ENCODE data around the gene SLC25A30. TPM values are rescaled to one million over a fixed set of nuclear protein-coding genes. Genes with fewer than 3 reads are reported as not detected.

SLC25A30 gene
- total and polyA plus RNA-seq, 2 donors (not counting 1 experiment from before 2014, with no cell fraction given): 11.2 to 16.9 TPM

DNA sequence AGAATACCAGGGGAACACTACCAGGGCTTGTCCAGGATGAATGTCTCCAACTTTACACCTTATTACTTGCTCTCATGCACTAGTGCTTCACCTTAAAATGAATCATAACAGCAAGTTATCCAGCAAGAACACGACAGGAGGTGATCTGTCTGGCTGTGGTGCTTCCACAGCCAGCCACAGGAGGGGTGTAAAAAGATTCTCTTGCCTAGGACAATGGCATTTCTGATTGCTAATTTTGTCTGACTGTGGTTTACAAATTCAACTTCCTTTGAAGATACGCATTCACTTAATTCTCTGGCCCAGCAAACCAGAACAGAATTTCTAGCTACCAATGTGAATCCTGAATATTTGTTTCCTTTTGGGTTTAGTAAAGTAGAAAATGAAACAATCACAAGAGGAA is 23.5 kb upstream of the SLC25A30 start:
- Histone ChIP-seq H3K79me2 (ENCODE audit: control insufficient read depth, insufficient read depth, low read length) (no peaks in the 10 kb centered on the region), H3K4me2 (replicated peaks; ENCODE audit: low read depth, low read length, poor library complexity, severe bottlenecking) (no peak overlapping the region), H3K27me3 (replicated peaks in 1 of 4; ENCODE audit: control extremely low read depth in 1 of 4, control insufficient read depth in 3 of 4, insufficient read depth in 4 of 4, low read length in 3 of 4) (peaks cover 0 to 6% (median 2%) of the 10 kb centered on the region in 4 experiments), H3K4me1 (ENCODE audit: control insufficient read depth in 2 of 2, insufficient read depth in 2 of 2, low read length in 2 of 2) (peaks cover 4% of the 10 kb centered on the region in 2 donors), H4K20me1 (ENCODE audit: control insufficient read depth, insufficient read depth, low read length, poor library complexity, severe bottlenecking) (no peaks in the 10 kb centered on the region), H2AFZ (ENCODE audit: insufficient read depth, low read depth, low read length, poor library complexity, severe bottlenecking) (peak overlapping the region; percentile 55), H3K9me3 (ENCODE audit: control extremely low read depth in 1 of 3, control insufficient read depth in 2 of 3, insufficient read depth in 1 of 3, low read length in 2 of 3) (peaks cover 0 to 2% (median 0%) of the 10 kb centered on the region in 3 donors), H3K36me3 (replicated peaks in 1 of 2; ENCODE audit: control extremely low read depth in 1 of 2, control insufficient read depth in 1 of 2, extremely low read depth in 1 of 2, insufficient read depth in 2 of 2, low read length in 1 of 2) (no peaks in the 10 kb centered on the region), H3K4me3 (ENCODE audit: control extremely low read depth in 1 of 5, extremely low read depth in 1 of 5, insufficient read depth in 1 of 5, low read depth in 2 of 5, low read length in 4 of 5) (no peak overlapping the region), H3K9ac (ENCODE audit: low read length) (no peak overlapping the region), H3K27ac (ENCODE audit: low read length in 2 of 2) (no peak overlapping the region)
- DNase-seq (peak; percentile 8), ATAC-seq (ENCODE audit: low read depth) (no peak)
- no peaks in the 10 kb centered on the region for H3K9me3 Mint-ChIP-seq (ENCODE audit: insufficient read depth)
- no CpG with 5 or more reads among the region's 2 CpGs for WGBS (ENCODE audit: insufficient coverage)
- ChIA-PET POLR2A (no interaction called here), CTCF (no interaction called here)
- H3K27me3 Mint-ChIP-seq: peaks cover 12% of the 10 kb centered on the region
- H3K4me3 Mint-ChIP-seq: no peak overlapping the region
- H3K4me1 Mint-ChIP-seq: peaks cover 7% of the 10 kb centered on the region
- TF ChIP-seq EZH2 (IDR thresholded peaks at IDR 0.05; ENCODE audit: borderline replicate concordance, insufficient read depth, low read depth, low read length, poor library complexity, severe bottlenecking) (no peak), CTCF (IDR thresholded peaks at IDR 0.05) (no peak)
- intact Hi-C loops (cut with micrococcal nuclease): no loop called here
- H3K27ac Mint-ChIP-seq: no peak overlapping the region

GRCh38 chr13:45439781-45440462 is 21.7 kb upstream of the SLC25A30 start:
- no peak overlapping the region for H3K27ac ChIP-seq (ENCODE audit: low read length in 2 of 2)
- intact Hi-C loops (cut with micrococcal nuclease): no loop called here
- ChIA-PET POLR2A (no interaction called here), CTCF (no interaction called here)
- Mint-ChIP-seq H3K4me3 (no peak overlapping the region), H3K27ac (no peak overlapping the region), H3K4me1 (peaks cover 7% of the 10 kb centered on the region), H3K27me3 (peaks cover 7% of the 10 kb centered on the region), H3K9me3 (ENCODE audit: insufficient read depth) (no peaks in the 10 kb centered on the region)
- H3K4me3 ChIP-seq (ENCODE audit: control extremely low read depth in 1 of 5, extremely low read depth in 1 of 5, insufficient read depth in 1 of 5, low read depth in 2 of 5, low read length in 4 of 5): no peak overlapping the region
- H3K9ac ChIP-seq (ENCODE audit: low read length): no peak overlapping the region
- peak overlapping the region; percentile 6 for H2AFZ ChIP-seq (ENCODE audit: insufficient read depth, low read depth, low read length, poor library complexity, severe bottlenecking)
- no peaks in the 10 kb centered on the region for H3K27me3 ChIP-seq (replicated peaks in 1 of 4; ENCODE audit: control extremely low read depth in 1 of 4, control insufficient read depth in 3 of 4, insufficient read depth in 4 of 4, low read length in 3 of 4)
- TF ChIP-seq EZH2 (IDR thresholded peaks at IDR 0.05; ENCODE audit: borderline replicate concordance, insufficient read depth, low read depth, low read length, poor library complexity, severe bottlenecking): no peak
- no peak for TF ChIP-seq CTCF (IDR thresholded peaks at IDR 0.05)
- H3K36me3 ChIP-seq (replicated peaks in 1 of 2; ENCODE audit: control extremely low read depth in 1 of 2, control insufficient read depth in 1 of 2, extremely low read depth in 1 of 2, insufficient read depth in 2 of 2, low read length in 1 of 2): no peaks in the 10 kb centered on the region
- H3K79me2 ChIP-seq (ENCODE audit: control insufficient read depth, insufficient read depth, low read length): no peaks in the 10 kb centered on the region
- no peaks in the 10 kb centered on the region for H4K20me1 ChIP-seq (ENCODE audit: control insufficient read depth, insufficient read depth, low read length, poor library complexity, severe bottlenecking)
- no peak overlapping the region for H3K4me2 ChIP-seq (replicated peaks; ENCODE audit: low read depth, low read length, poor library complexity, severe bottlenecking)
- H3K4me1 ChIP-seq (ENCODE audit: control insufficient read depth in 2 of 2, insufficient read depth in 2 of 2, low read length in 2 of 2): peaks cover 4% of the 10 kb centered on the region in 2 donors
- H3K9me3 ChIP-seq (ENCODE audit: control extremely low read depth in 1 of 3, control insufficient read depth in 2 of 3, insufficient read depth in 1 of 3, low read length in 2 of 3): no peaks in the 10 kb centered on the region
- ATAC-seq (ENCODE audit: low read depth) (no peak), DNase-seq (no peak)
- no CpG with 5 or more reads among the region's 3 CpGs for WGBS (ENCODE audit: insufficient coverage)

Measured in B cell (primary cell).